ENCODE results near the gene JCAD.

DNA sequence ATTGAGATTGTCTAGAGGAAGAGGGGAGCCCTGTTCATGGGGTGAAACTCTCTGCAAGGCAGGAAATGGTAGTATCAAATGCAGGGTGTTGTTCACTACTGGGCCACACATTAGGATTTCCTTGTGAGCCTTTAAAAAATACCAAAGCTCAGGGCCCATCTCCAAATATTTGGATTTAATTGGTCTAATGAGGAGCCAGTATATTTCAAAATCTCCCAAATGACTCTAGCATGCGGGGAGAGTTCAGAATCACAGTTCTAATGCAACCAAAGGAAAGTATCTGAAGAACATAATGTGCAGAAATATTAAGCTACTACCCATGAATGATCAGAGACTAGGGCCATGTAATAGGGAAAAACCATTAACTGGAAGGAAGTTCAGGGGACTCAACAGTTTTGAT, 27.3 kb downstream of the JCAD start:
- no peak for TF ChIP-seq POLR2AphosphoS5 (IDR thresholded peaks at IDR 0.05)
- TF ChIP-seq, protein P1, sequence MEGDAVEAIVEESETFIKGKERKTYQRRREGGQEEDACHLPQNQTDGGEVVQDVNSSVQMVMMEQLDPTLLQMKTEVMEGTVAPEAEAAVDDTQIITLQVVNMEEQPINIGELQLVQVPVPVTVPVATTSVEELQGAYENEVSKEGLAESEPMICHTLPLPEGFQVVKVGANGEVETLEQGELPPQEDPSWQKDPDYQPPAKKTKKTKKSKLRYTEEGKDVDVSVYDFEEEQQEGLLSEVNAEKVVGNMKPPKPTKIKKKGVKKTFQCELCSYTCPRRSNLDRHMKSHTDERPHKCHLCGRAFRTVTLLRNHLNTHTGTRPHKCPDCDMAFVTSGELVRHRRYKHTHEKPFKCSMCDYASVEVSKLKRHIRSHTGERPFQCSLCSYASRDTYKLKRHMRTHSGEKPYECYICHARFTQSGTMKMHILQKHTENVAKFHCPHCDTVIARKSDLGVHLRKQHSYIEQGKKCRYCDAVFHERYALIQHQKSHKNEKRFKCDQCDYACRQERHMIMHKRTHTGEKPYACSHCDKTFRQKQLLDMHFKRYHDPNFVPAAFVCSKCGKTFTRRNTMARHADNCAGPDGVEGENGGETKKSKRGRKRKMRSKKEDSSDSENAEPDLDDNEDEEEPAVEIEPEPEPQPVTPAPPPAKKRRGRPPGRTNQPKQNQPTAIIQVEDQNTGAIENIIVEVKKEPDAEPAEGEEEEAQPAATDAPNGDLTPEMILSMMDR (IDR thresholded peaks at IDR 0.05), result no peak

All from prostate gland (tissue), 2 donors.